GM12892 (cell line): ENCODE data around the gene MAGI2. TPM values are rescaled to one million over a fixed set of nuclear protein-coding genes. Genes with fewer than 3 reads are reported as not detected.

ENCODE experiments used
- DNase-seq: peaks from one replicate; pipeline ENCODE4 v3.0.0; 2011; ENCODE audit not compliant: insufficient read length
- FAIRE-seq: peaks from 2 replicates; lab custom pipeline; 2011; peaks lifted over from hg19 to GRCh38; lab: Jason Lieb, UNC
- POLR2A ChIP-seq: IDR thresholded peaks from 2 replicates; pipeline ENCODE4 v1.6.1; 2011; ENCODE audit warnings: low read depth, low read length, control low read depth
- POLR2AphosphoS5 ChIP-seq: IDR thresholded peaks from 2 replicates; pipeline ENCODE4 v1.6.1; 2011; ENCODE audit warnings: low read depth, low read length, control low read depth
- TAF1 ChIP-seq: IDR thresholded peaks from 2 replicates; pipeline ENCODE4 v1.6.1; 2011; ENCODE audit warnings: low read depth, mild to moderate bottlenecking, control low read depth, low read length, borderline replicate concordance
- polyA plus RNA-seq: library from polyadenylated mRNA; unstranded; fragments of >200 nt; gene quantifications from one replicate; pipeline ENCODE4 v1.2.1, GENCODE V29; 2012; ENCODE audit warnings: missing spikeins, inconsistent platforms; ENCODE audit not compliant: missing spikeins

MAGI2 gene
- 0.68 TPM for polyA plus RNA-seq

- TF ChIP-seq POLR2A (no peak), POLR2AphosphoS5 (no peak), TAF1 (no peak)
- DNase-seq (no peak), FAIRE-seq (no peak)
Measured at GRCh38 chr7:79453558-79454360, at the start of gene MAGI2. Gene MAGI2 (minus strand): TSS chr7:79453667. CDS start chr7:79453320, 347 bp downstream.

- DNase-seq (no peak), FAIRE-seq (no peak)
- TF ChIP-seq POLR2A = no peak
- no peak for TF ChIP-seq TAF1
- TF ChIP-seq POLR2AphosphoS5 = no peak
Measured at GRCh38 chr7:79502151-79502550, 48.7 kb upstream of the MAGI2 start.

- FAIRE-seq = no peak
- TF ChIP-seq TAF1 (no peak), POLR2A (no peak), POLR2AphosphoS5 (no peak)
- DNase-seq = no peak
Measured at GRCh38 chr7:79500759-79501158, 47.3 kb upstream of the MAGI2 start.

- DNase-seq = no peak
- TF ChIP-seq POLR2A (no peak), POLR2AphosphoS5 (no peak), TAF1 (no peak)
- FAIRE-seq = no peak
Measured at GRCh38 chr7:79497728-79498127, 44.3 kb upstream of the MAGI2 start.

- DNase-seq = no peak
- TF ChIP-seq POLR2AphosphoS5 (no peak), TAF1 (no peak), POLR2A (no peak)
- no peak for FAIRE-seq
Measured at GRCh38 chr7:79495544-79496272, 42.2 kb upstream of the MAGI2 start.

GRCh38 chr7:79494046-79494445, 40.6 kb upstream of the MAGI2 start:
- TF ChIP-seq POLR2AphosphoS5 = no peak
- TF ChIP-seq TAF1 = no peak
- TF ChIP-seq POLR2A = no peak
- DNase-seq (no peak), FAIRE-seq (no peak)

GRCh38 chr7:79489371-79489770, 35.9 kb upstream of the MAGI2 start:
- TF ChIP-seq POLR2AphosphoS5 = no peak
- TF ChIP-seq TAF1 = no peak
- no peak for TF ChIP-seq POLR2A
- DNase-seq (no peak), FAIRE-seq (no peak)

- no peak for DNase-seq
- no peak for TF ChIP-seq POLR2AphosphoS5
- TF ChIP-seq TAF1 = no peak
- TF ChIP-seq POLR2A = no peak
- no peak for FAIRE-seq
Measured at GRCh38 chr7:79478386-79478785, 24.9 kb upstream of the MAGI2 start.

GRCh38 chr7:79475455-79475854, 22.0 kb upstream of the MAGI2 start:
- no peak for TF ChIP-seq POLR2AphosphoS5
- no peak for TF ChIP-seq TAF1
- TF ChIP-seq POLR2A = no peak
- FAIRE-seq (no peak), DNase-seq (no peak)

GRCh38 chr7:79471699-79472098, 18.2 kb upstream of the MAGI2 start:
- DNase-seq (no peak), FAIRE-seq (no peak)
- TF ChIP-seq TAF1 = no peak
- no peak for TF ChIP-seq POLR2AphosphoS5
- no peak for TF ChIP-seq POLR2A

- DNase-seq (no peak), FAIRE-seq (no peak)
- TF ChIP-seq POLR2AphosphoS5 (no peak), TAF1 (no peak), POLR2A (no peak)
Measured at GRCh38 chr7:79471283-79471682, 17.8 kb upstream of the MAGI2 start.
